ENCODE results near the gene YOD1.
"Not testable (repeated sequence)": the region's sequence is repeated elsewhere in the genome, so short reads cannot be mapped to it uniquely, and the experiment has no call there.

The YOD1 gene

DNA sequence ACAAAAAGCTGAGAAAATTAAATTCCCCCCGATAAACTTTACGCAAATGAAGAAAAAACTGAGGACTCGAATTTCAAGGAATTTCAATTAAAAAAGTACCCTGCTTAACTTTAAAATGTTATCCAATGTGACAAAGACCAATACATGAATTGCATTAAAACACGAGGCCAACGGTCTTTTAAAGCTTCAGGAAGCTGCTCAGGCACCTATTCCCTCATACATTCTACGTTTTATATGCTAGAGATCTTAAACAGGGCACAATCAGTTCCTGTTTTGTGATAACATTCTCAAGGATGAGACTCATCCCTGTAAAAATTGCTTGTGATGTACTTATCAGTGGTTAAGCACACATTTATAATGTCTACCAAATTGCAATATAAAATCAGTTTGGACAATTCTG, 3.0 kb downstream of the YOD1 start:
- DNase-seq, result no peak

DNA sequence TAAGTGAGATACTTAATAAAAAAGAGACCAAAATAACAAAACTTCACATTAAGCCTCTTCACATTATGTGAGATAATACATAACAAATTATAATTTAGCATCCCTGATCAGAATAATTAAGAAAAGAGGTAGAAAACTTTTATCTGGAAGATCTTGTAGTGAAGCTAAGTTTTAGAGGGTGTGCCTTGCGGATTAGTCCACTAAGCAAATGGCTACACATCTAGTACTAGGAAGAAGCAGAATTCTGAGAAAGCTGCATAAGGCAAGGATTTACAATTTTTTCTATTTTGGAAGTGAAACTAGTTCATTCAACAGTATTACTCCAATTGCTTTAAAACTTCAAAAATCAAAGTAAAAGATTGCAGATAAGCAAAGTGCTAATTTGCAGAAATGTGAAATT, 3.5 kb downstream of the YOD1 start:
- no peak for DNase-seq

DNA sequence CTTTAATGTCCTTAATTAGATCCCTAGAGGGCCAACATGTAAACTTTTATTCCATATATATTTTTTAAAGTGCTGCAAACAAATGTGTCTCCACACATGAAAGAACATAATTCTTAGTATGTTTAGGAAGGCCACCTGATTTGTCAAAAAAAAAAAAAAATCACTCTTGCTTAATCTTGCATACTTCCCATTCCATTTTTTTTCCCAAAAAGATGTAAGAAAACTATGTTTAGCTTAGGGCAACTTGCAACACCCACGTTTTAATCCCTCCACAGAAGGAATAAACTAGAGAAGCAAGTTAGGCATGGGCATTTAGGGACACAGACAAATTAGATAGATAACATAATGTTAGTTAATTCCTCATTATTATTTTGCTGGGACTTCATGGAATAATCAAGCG, 5.6 kb downstream of the YOD1 start:
- no peak for DNase-seq

DNA sequence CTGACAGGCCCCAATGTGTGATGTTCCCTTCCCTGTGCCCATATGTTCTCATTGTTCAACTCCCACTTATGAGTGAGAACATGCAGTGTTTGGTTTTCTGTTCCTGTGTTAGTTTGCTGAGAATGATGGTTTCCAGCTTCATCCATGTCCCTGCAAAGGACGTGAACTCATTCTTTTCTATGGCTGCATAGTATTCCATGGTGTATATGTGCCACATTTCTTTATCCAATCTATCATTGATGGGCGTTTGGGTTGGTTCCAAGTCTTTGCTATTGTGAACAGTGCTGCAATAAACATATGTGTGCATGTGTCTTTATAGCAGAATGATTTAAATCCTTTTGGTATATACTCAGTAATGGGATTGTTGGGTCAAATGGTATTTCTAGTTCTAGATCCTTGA, 9.6 kb downstream of the YOD1 start:
- DNase-seq, result not testable (repeated sequence)

DNA sequence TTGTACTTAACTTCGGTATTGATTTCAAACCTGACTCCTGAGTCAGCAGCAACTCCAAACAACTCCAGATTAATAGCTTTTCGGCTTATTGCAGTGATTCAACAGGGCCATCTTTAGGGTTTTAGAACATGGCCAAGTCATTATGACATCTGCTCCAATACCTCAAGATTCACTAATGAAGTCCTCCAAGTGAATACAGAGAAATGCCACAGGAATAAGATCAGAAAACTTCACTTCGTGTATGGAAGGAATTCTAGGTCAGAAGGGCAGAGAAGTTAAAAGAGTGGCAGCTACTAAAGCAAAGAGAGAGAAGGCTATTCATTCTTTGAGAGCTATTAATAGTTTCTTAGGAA, 10.9 kb downstream of the YOD1 start:
- DNase-seq, result no peak

DNA sequence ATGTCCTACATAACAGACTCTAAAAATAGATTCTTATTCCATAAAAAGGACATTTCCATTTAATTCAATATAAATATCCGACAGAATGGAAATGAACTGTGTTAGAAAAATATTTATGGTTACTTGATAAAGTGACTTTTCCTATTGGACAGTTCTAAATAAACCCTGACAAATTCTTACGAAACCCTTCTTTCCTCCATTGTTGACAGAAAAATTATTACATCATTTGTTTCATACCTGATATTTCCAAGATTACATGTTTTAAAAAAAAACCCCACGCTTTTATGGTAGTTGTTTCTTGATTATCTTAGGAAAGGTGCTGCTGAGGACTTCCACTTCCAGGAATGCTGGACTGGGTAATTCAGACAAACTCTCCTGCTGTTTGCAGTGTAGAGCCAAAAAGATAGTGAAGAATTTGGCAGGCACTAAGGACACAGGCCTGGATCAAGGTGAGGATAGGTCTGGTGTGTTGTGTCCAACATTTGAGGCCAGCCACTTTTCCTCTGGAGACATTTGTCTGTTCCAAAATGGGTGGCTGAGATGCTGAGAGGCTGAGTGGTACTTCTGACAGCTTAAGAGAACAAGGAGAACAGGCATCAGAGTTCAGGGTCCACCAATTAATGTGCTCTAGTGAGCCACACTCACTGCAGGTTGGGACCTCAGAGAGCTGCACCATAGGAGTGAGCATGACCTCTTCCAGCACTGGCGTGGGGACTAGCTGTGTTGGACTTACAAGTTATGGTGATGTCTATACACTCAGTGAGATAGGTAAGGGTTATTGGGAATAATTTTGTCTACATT, 11.4 kb downstream of the YOD1 start:
- DNase-seq, result no peak

DNA sequence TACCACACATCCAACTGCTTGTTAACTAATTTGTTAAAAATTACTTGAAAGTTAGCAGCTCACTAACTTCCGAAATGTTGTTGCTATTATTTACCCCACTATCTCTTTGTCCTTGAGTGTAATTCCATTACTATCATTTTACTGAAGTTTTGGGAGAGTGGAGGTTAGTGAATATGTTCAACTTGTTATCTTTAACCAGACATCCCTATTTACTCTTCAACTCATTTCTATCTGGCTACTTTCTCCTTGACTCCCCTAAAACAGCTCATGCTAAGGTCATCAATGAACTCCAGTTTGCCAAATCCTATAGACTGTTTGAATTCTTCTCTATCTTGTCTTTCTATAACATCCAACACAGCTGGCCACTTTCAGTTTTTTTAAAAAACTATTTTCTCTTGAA, 14.1 kb downstream of the YOD1 start:
- DNase-seq, result no peak

DNA sequence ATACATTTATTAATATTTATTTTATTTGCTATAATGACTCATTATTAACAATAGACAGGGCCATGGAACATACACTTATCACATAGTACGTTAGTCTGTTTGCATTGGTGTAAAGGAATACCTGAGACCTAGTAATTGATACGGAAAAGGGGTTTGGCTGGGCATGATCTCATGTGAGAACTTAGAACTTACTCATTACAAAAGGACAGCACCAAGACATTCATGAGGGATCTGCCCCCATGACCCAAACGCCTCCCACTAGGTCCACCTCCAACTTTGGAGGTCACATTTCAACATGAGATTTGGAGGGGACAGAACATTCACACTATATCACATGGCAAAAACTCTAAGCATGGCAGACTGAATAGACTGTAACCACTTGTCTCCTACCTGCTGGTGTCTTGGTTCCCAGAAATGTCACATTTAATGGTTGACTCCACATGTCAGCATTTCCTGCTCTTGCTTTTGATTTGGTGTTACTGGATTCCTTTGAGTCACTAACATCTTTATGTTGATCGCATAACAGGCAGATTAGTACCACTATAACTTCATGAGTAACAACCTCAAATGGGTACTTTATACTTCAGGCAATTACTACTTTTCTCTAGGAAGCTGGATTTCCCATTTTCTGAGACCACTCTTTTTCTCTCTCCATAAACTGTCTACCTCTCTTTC, 15.0 kb downstream of the YOD1 start:
- no peak for DNase-seq

DNA sequence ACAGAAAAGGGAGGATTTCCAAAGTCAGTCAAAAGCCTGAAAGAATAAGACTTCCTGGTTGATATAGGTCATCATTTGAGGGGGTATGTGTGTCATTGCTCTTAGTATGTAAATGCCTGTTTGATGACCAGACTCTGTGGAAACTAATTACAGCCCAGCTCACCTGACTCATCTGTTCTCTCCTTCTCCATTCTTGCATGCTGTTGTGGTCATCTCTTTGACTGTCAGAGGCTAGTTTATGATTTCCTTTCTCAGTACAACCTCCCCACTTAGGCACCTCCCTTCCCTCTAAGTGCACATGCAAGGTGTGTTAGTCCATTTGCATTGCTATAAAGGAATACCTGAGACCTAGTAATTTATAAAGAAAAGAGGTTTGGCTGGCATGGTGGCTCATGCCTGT, 16.0 kb downstream of the YOD1 start:
- DNase-seq, result no peak

DNA sequence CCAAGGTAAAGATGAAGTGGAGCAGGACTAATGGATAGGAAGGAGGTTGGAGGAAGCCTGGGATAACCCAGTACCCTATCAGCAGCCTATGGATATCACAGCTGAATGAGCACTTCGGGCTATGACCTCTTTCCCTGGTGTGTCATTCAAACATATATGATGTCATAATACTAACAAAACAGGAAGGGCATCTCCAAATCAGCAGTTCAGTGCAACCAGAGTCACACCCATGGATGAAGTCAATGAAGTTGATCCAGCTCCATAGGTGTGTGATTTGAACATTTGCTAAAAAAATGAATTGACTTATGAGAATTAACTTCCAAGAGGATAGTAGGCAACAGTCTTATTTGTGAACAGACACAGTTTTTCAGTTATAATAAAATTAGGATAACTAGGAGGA, 16.8 kb downstream of the YOD1 start:
- DNase-seq, result no peak

DNA sequence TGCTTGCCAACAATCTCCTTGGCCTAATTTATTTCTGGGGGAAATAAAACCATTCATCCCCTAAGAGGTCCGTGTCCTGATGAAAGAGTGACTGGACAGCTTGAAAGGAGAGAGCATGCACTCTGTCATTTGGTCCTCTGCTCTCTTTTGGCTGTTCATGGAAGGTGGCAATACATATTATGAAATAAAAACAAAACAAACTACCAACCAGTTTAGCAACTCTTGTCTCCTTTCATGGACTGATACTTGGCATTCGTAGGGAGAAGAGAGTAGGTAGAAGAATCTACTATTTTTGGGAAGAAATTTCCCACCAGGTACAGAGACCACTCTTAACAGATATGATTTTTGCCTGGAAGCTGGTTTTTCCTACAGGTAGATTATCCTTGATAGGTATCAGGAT, 17.7 kb downstream of the YOD1 start:
- DNase-seq, result no peak

DNA sequence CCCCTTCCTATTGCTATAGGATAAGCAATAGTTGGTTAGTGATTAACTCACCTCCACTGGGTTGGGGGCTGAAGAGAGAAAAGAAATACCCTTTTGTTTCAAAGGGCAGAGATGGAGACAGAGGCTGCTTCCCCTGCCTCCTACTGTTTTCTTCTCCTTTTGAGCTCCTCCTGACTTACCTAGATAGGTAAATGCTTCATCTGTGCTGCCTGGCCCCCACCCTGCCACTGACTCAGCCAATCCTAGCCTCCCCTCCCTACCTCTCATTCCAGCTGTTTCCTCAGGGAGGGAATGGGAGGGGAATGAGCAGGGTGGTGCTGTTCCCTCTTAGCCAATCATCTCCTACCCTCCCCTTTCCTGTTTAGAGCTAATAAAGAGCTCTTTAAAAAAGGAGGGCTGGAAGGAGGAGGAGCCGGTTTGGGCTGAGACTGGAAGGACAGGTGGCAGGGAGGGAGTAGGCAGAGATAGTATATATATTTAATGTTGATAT, 18.4 kb downstream of the YOD1 start, which contains the start of gene C1orf116:
Gene C1orf116 (minus strand): TSS at position 229 of the 490 bp plus-strand sequence. CDS start 5,158 bp downstream, outside the sequence.
- no peak for DNase-seq

DNA sequence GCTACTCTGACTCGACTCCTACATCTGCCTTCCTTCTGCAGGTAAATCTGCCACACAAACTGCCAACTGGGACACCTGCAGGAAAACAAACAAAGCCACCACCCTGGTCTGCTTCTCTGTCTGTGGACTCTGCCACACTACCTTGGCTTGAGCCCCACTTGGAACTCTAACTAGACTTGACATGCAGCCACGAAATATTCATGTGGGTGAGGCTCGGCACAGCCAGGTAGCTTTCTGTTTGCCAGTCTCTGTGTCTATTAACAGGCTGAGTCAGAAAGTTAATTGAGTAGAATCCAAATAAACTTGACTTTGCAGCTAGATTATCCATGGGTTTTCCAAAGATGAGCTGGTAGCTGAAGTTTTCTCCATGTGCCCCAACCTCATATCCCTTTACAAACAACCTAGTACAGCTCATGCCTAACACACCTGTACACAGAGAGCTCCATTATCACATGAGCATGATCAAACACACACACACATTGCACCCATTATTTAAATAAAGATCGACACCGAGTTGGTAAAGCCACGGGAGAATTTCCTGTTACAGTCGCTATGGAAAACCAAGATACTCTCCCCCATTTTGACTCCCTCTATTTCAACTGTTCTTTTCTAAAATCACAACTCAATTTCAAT, 19.3 kb downstream of the YOD1 start:
- DNase-seq, result no peak

DNA sequence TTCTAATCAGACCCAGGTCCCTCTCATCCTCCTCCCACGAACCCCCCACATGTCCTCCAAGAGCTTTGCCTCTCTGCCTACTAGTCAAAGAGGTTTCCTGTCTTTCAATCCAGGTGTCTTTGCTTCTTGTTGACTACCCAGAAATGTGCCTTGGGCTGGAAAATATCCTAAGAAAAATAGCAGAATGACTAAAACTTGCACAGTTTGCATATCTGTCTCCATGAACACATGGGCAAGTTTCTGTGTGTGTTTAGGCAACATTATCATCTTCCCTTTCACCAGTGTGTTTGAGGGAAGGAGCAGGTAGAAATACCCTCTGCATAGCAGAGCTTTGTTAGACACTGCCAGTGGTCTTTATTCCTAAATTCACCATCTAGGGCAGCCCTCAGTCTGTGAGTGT, 20.0 kb downstream of the YOD1 start:
- DNase-seq, result no peak

DNA sequence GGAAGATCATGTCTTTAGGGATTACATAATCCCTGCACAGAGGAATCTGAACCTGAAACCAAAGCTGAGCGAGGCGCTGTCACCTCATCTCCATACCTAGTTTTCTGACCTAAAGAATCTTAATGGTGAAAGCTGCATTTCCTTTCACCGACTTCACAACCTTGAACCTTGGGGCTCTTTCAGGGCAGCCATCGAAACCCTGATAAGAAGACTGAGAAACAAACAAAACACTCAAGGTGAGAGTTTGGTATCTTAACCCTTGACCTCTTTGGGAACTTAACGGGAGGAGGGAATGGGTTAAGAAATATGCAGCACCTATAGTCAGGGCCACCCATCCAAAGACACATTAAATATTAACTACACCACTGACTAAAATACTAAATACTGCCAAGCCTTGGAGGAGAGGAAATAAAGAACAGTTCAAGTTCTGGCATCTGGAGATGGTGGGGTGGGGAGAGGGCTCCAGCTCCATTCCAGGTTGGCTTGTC, 20.4 kb downstream of the YOD1 start:
- no peak for DNase-seq

DNA sequence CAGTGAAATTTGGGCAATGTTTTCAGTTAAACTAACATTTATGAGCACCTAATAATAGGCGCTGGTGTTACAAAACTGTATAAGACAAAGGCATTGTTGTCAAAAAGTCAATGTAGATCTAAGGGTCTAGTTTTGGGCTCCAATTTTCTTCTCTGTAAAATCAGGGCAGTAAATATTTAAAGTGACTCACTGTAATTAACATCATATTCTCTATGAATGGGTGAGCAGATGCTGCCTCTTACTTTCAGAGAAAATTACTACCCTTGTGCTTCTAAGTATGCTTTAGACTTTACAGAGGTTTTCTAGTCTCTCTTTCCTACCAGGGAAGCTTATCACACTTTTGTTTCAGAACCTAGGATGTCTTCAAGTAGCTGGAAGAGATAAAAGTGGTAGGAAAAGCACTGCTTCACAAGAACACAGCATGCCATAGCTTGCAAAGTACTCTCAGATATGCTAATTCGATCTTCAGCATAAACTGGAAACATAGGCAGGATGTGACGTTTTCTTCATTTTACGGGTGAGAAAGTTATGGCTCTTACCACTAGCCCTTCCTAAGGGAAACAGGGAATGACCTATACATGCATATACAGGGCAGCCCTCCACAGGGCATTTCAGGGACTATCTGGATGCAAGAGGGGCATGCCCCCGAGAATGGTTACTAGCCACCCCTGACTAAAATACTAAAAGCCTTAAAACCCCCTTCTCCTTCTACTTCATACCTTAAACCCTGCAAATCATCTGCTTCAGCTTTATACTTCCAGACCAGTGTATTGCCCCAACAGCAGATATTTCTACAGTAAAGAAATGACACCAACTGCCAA, 21.1 kb downstream of the YOD1 start:
- DNase-seq, result no peak

DNA sequence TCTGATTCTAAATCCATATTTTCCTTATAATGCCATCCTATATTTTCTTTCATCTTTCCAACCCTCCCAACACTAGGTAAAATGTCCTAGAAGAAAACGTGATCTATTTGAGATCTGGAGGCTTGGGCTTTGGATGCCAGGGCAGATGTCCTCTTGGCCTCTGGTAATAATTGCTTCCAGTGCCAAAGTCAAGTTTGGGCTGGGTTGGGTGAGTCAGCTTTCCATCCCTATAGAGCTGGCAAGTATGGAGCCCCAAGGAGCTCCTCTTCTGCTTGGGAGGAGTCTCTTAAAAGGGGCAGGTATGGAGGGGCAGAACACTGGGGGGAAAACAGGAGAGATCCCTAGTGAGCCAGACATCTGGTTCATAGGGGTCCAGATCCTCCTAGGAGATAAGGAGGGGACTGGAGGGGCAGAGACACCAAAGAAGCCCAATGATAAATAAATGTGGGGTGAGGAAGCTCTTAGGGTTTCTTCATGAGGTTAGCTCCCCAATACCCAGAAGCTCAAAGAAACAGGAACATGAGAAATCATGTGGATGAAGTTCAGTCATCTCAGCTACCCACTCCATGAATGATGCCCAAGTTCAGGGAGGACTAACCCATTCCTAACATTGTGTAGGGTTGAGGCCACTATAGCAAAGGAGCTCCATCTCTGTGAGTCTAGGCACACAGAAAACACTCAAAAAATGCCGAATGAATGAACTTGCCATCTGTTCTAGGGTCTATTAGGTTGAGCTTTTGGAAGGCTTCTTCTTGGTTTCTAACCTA, 21.9 kb downstream of the YOD1 start:
- no peak for DNase-seq

DNA sequence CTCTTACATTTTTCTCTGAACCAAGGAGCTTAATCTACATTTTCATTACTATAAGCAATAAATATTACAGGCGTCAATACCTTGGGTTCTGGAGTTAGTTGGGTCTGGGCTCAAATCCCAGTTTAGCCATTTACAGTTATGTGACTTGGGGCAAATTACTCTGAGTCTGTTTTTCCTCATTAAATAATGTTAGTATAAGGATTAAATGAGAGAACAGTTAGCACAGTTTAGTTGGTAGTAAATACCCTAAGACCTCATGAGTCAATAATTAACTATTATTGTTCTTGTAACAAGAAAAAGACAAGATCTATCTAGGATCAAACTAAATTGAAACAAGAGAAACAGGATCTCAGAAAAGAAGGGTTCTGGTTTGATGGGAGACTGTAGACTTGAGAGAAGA, 23.1 kb downstream of the YOD1 start:
- DNase-seq, result no peak

DNA sequence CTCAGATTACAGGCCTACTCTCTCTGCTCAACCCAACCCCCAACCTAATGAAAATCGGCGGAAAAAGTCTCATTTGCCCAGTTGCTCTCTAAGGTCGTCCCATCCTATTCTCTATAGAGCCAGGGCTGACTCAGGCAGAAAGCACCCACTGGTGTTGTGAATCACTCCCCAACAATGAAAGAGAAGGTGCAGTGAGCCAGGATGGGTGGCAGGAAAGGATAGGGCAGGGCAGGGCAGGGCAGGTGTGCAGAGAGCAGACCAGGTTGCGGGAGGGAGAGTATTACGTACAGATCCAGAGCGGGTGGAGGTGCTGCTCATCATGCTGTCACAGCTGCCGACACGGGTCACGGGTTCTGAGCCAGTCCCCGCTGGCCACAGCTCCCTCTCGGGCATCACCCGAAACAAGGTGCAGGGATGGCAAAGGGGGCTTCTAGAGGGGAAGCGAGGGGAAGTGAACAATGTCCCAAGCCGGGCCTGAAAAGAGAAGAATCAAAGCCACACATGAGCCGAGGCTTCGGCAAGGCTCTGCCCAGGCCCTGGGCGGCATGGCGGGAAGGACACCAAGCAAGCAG, 23.7 kb downstream of the YOD1 start:
- DNase-seq, result no peak

DNA sequence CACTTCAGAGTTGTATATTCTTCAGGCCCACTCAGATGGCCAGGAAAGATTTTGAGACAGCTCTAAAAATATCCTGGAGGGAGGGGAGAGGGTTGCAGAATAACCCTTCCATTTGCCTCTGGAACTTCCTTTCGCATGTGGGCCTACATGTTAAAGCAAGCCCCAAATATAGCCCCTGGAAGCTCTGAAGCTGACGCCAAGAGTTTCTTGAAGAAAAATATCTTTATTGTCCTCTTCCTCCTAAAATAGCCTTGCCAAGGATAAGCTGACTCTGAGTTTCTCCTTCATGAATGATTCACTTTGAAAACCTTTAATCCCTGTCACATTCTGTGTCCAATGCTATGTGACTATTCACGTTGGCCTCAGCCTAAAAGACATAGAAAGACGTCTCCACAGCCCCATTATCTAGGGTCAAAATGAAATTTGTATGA, 24.9 kb downstream of the YOD1 start:
- DNase-seq, result no peak

DNA sequence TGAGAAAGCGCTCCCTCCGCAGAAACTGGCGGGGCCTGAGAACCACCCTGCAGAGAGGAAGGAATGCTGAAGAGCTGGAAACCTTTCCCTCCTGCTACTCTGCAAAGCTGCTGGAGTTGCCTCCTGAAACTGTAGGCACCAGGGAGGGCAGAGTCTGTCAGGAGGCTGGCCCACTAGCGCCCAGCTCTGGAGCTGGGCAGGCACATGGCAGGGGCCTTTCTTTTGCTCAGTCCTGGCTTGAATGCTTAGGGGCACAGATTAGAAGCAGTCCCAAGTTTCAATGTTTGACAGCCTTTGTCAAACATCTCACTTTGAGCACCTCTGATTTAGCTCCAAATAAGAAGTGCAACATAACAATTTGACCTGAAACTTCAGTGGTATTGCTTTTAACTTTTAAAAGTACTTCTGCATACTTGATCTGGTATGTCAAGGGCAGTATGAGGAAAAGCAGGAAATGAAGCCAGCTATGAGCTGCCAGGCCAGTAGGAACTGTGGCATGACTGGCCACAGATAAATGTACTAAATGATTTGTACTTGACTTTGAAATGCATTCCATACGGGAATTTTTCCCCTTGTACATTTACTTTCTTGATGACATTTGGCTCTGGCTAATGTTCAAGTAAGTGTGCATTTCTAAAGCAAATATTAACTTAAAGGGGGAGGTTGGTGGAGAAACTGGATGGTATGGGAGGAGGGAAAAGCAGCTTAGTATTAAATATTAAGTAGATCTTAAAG, 25.7 kb downstream of the YOD1 start:
- no peak for DNase-seq
